ENCODE measurements around the gene NYAP2.

Gene NYAP2

DNA sequence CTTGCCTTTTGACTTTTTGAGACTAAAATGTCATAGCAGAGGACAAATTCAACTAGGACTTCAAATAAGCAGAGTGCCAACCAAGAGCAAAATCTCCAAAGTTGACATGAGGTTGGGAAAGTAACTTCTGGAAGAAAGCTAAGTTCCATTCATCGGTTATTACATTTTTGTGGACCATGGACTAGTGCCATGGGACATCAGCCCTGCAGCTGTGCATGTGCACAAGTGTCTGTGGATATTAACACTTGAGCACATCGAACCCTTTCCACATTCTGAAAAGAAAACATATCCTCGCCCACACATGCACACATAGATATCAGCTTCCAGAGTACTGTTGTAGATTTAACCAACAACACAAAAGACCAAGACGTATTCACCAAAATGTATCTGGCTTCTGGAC is 262.6 kb downstream of the NYAP2 start:
- TF ChIP-seq GABPA (IDR thresholded peaks at IDR 0.05; ENCODE audit: low read depth) (no peak), POLR2AphosphoS5 (IDR thresholded peaks at IDR 0.05; ENCODE audit: low read depth) (no peak), SPI1 (IDR thresholded peaks at IDR 0.05; ENCODE audit: borderline replicate concordance, low read depth) (no peak), REST (IDR thresholded peaks at IDR 0.05; ENCODE audit: insufficient replicate concordance, low read depth) (no peak), CTCF (IDR thresholded peaks at IDR 0.05; ENCODE audit: insufficient read depth, low read length) (no peak)
- Histone ChIP-seq H3K27ac (replicated peaks) (no peak overlapping the region), H3K4me3 (replicated peaks; ENCODE audit: insufficient read depth, low read length) (no peak overlapping the region), H3K27me3 (ENCODE audit: insufficient read depth, poor library complexity, severe bottlenecking) (no peaks in the 10 kb centered on the region)
- DNase-seq (ENCODE audit: low read depth in 1 of 2, low spot score in 1 of 2): no peak

DNA sequence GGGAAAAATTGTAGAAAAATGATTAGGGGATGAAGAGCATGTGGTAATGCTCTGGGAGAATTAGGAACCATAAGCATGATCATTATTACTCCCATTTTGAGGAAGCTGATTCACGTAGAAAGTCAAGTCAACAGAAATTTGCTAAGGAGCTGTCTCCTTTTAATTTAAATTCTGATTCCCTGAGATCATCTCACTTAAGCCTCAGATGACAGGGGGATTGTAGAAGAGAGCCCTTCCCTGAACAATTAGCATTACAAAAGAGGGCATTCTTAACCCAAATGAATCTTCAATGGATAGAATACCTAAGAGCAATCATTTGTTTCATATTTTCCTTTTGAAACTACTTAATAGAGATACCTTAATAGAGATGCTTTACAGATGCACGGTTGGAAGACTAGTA is 267.9 kb downstream of the NYAP2 start:
- Histone ChIP-seq H3K27ac (replicated peaks) (no peak overlapping the region), H3K27me3 (ENCODE audit: insufficient read depth, poor library complexity, severe bottlenecking) (no peaks in the 10 kb centered on the region), H3K4me3 (replicated peaks; ENCODE audit: insufficient read depth, low read length) (no peak overlapping the region)
- no peak for DNase-seq (ENCODE audit: low read depth in 1 of 2, low spot score in 1 of 2)
- TF ChIP-seq REST (IDR thresholded peaks at IDR 0.05; ENCODE audit: insufficient replicate concordance, low read depth) (no peak), POLR2AphosphoS5 (IDR thresholded peaks at IDR 0.05; ENCODE audit: low read depth) (no peak), GABPA (IDR thresholded peaks at IDR 0.05; ENCODE audit: low read depth) (no peak), CTCF (IDR thresholded peaks at IDR 0.05; ENCODE audit: insufficient read depth, low read length) (no peak), SPI1 (IDR thresholded peaks at IDR 0.05; ENCODE audit: borderline replicate concordance, low read depth) (no peak)

- TF ChIP-seq POLR2AphosphoS5 (IDR thresholded peaks at IDR 0.05; ENCODE audit: low read depth) (no peak), CTCF (IDR thresholded peaks at IDR 0.05; ENCODE audit: insufficient read depth, low read length) (peak; percentile 81)
- H3K4me3 ChIP-seq (replicated peaks; ENCODE audit: insufficient read depth, low read length): no peak overlapping the region
- H3K27ac ChIP-seq (replicated peaks): no peak overlapping the region
- peak; percentile 25 to 26 for DNase-seq (ENCODE audit: low read depth in 1 of 2, low spot score in 1 of 2)
- H3K27me3 ChIP-seq (ENCODE audit: insufficient read depth, poor library complexity, severe bottlenecking): no peaks in the 10 kb centered on the region
These were observed 269.2 kb downstream of the NYAP2 start for GRCh38 chr2:225668606-225669266.

Data from HL-60 (cell line).